Bronchial epithelial cell (primary cell): ENCODE data around the gene CYREN. TPM values are rescaled to one million over a fixed set of nuclear protein-coding genes. Genes with fewer than 3 reads are reported as not detected.

Experiments used
- DNase-seq: peaks from one replicate; pipeline ENCODE4 v3.0.0-alpha.2; 2010; ENCODE audit warnings: low read depth
- FAIRE-seq: peaks from 2 replicates; lab custom pipeline; 2011; peaks lifted over from hg19 to GRCh38; lab: Jason Lieb, UNC
- H3K27me3 ChIP-seq: 2 replicates; pipeline ENCODE4 v1.5.1; 2011; ENCODE audit warnings: low read length; ENCODE audit not compliant: control insufficient read depth, insufficient read depth
- H3K36me3 ChIP-seq: 2 replicates; pipeline ENCODE4 v1.5.1; 2011; ENCODE audit warnings: low read length; ENCODE audit not compliant: control insufficient read depth, insufficient read depth
- H3K4me3 ChIP-seq: 2 replicates; pipeline ENCODE4 v1.5.1; 2011; ENCODE audit warnings: mild to moderate bottlenecking, low read depth, low read length, control low read depth
- total RNA-seq: library from RNA; depleted of rRNA; stranded (reverse); fragments of >200 nt; gene quantifications from 2 replicates; pipeline ENCODE4 v1.2.1, GENCODE V29; 2014
- TF ChIP-seq, protein P1 (sequence below): IDR thresholded peaks from 2 replicates; pipeline ENCODE4 v1.5.1; 2011; ENCODE audit warnings: mild to moderate bottlenecking, moderate library complexity, low read length, control low read depth, inconsistent platforms; ENCODE audit not compliant: insufficient read depth, severe bottlenecking

The CYREN gene
- total RNA-seq, 1 donor from 2014 or later = 51.9 TPM

GRCh38 chr7:135169964-135170273, 588 bp downstream of the CYREN start:
- peaks cover 18% of the 10 kb centered on the region for H3K36me3 ChIP-seq
- TF ChIP-seq, protein P1, sequence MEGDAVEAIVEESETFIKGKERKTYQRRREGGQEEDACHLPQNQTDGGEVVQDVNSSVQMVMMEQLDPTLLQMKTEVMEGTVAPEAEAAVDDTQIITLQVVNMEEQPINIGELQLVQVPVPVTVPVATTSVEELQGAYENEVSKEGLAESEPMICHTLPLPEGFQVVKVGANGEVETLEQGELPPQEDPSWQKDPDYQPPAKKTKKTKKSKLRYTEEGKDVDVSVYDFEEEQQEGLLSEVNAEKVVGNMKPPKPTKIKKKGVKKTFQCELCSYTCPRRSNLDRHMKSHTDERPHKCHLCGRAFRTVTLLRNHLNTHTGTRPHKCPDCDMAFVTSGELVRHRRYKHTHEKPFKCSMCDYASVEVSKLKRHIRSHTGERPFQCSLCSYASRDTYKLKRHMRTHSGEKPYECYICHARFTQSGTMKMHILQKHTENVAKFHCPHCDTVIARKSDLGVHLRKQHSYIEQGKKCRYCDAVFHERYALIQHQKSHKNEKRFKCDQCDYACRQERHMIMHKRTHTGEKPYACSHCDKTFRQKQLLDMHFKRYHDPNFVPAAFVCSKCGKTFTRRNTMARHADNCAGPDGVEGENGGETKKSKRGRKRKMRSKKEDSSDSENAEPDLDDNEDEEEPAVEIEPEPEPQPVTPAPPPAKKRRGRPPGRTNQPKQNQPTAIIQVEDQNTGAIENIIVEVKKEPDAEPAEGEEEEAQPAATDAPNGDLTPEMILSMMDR = no peak
- no peaks in the 10 kb centered on the region for H3K27me3 ChIP-seq
- H3K4me3 ChIP-seq = peak overlapping the region; percentile 77
- FAIRE-seq = no peak
- DNase-seq = no peak

DNA sequence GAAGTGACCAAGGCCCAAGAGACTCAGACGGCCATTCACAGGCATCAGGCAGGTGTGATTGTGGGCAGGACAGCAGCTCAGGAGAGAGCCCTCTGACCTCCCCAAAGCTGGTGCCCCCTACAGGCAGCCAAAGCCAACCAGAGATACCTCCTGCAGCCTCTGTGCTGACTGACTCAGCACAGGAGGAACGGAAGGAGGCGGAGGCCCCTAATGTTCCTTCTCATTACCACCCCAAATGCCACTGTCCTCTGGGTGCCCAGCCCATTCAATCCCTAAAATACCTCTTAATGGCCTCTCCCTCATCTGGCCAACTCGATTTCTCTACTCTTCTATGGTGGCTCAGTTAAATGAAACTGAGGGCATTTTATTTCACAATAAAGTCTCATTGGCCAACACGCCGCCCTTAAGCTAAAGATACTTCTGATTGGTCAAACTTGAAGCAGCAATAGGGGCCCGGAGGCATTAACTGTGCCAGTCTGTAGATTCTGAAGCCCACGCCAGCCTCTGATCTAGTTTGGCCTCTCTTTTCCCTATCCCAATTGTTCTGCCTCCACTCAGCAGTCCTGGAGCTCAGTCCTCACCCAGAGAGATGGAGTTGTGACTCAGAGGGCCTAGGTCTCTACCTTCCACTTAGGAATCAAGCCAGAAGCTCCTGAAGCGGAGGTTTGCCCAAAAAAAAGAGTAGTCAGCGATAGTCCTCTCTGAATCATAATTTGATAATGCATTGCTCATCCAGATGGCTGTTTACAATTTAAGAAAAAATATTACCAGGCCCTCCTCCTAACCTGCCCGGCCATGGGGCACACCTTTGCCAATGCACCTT, 1.2 kb downstream of the CYREN start:
- TF ChIP-seq, protein P1 = peak; percentile 62
- peaks cover 18% of the 10 kb centered on the region for H3K36me3 ChIP-seq

GRCh38 chr7:135168489-135169140, 1.9 kb downstream of the CYREN start:
- TF ChIP-seq, protein P1 = no peak
- no peak overlapping the region for H3K4me3 ChIP-seq
- DNase-seq (no peak), FAIRE-seq (no peak)
- H3K36me3 ChIP-seq = peaks cover 18% of the 10 kb centered on the region
- no peaks in the 10 kb centered on the region for H3K27me3 ChIP-seq

More for the DNA sequence above, 1.2 kb downstream of the CYREN start:
- no peaks in the 10 kb centered on the region for H3K27me3 ChIP-seq
- no peak for FAIRE-seq
- H3K4me3 ChIP-seq = peak overlapping the region; percentile 77
- DNase-seq = peak; percentile 96

- FAIRE-seq (no peak), DNase-seq (no peak)
- Histone ChIP-seq H3K27me3 (no peaks in the 10 kb centered on the region), H3K36me3 (peaks cover 18% of the 10 kb centered on the region), H3K4me3 (no peak overlapping the region)
- TF ChIP-seq, protein P1 = no peak
These were observed 2.5 kb downstream of the CYREN start for GRCh38 chr7:135168001-135168400.

DNA sequence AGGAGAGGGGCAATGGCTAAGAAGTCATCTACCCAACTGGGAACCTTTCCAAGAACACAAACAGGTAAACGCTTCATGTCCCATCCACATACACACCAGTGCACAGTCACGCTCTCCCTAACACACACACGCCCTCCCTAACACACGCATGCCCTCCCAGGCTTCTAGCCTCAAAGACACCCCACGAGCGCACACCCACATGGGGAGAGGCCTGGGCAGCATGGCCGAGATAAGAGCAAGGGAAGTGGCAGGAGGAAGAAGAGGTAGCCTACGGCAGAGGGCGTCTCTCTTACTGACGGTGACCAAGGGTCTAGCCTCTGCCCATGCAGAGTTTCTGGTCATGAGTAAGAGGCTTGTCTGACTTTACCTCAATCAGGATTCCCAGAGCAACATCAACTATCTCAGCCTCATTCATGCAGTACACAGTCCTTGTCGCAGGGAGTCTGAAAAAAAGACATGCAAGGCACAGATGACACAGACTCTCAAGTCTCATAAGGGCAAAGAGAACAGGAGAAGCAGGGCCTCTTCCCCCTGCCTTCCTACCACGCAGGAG, 3.1 kb downstream of the CYREN start:
- Histone ChIP-seq H3K36me3 (peaks cover 18% of the 10 kb centered on the region), H3K4me3 (no peak overlapping the region), H3K27me3 (no peaks in the 10 kb centered on the region)
- FAIRE-seq (no peak), DNase-seq (no peak)
- TF ChIP-seq, protein P1 = no peak
